AG09319 (cell line): ENCODE measurements around the gene TDRKH.
"Not testable (repeated sequence)": the region's sequence is repeated elsewhere in the genome, so short reads cannot be mapped to it uniquely, and the experiment has no call there.

Source experiments
- DNase-seq: peaks from one replicate; pipeline ENCODE4 v3.0.0-alpha.2; 2010; ENCODE audit warnings: low read depth; ENCODE audit errors: extremely low read depth
- TF ChIP-seq, protein P1 (sequence below): IDR thresholded peaks from 2 replicates; pipeline ENCODE4 v1.5.1; 2011; ENCODE audit warnings: low read depth, mild to moderate bottlenecking, inconsistent platforms, low read length, moderate library complexity

TDRKH gene

GRCh38 chr1:151773702-151774101 lies 16.6 kb downstream of the TDRKH start:
- TF ChIP-seq, protein P1, sequence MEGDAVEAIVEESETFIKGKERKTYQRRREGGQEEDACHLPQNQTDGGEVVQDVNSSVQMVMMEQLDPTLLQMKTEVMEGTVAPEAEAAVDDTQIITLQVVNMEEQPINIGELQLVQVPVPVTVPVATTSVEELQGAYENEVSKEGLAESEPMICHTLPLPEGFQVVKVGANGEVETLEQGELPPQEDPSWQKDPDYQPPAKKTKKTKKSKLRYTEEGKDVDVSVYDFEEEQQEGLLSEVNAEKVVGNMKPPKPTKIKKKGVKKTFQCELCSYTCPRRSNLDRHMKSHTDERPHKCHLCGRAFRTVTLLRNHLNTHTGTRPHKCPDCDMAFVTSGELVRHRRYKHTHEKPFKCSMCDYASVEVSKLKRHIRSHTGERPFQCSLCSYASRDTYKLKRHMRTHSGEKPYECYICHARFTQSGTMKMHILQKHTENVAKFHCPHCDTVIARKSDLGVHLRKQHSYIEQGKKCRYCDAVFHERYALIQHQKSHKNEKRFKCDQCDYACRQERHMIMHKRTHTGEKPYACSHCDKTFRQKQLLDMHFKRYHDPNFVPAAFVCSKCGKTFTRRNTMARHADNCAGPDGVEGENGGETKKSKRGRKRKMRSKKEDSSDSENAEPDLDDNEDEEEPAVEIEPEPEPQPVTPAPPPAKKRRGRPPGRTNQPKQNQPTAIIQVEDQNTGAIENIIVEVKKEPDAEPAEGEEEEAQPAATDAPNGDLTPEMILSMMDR: no peak
- DNase-seq: no peak

- not testable (repeated sequence) for DNase-seq
Measured at GRCh38 chr1:151769270-151769669, 21.0 kb downstream of the TDRKH start.

DNA sequence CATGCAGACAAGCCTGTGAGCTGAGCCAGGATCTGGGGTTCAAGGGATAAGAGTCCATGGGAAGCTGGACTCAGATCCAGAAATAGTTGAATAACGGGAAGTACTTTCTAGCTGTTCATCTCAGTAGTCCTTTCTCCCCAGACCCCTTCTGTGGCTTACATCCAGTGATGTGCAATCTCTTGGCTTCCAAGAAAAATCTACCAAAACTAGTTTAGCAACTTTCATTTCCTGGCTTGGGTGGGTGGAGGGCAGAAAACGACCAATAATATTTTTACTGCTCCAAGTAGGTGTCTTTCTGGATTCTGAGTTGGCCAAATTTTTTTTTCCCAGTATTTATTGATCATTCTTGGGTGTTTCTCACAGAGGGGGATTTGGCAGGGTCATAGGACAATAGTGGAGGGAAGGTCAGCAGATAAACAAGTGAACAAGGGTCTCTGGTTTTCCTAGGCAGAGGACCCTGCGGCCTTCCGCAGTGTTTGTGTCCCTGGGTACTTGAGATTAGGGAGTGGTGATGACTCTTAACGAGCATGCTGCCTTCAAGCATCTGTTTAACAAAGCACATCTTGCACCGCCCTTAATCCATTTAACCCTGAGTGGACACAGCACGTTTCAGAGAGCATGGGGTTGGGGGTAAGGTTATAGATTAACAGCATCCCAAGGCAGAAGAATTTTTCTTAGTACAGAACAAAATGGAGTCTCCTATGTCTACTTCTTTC lies 21.8 kb downstream of the TDRKH start:
- DNase-seq: not testable (repeated sequence)

DNA sequence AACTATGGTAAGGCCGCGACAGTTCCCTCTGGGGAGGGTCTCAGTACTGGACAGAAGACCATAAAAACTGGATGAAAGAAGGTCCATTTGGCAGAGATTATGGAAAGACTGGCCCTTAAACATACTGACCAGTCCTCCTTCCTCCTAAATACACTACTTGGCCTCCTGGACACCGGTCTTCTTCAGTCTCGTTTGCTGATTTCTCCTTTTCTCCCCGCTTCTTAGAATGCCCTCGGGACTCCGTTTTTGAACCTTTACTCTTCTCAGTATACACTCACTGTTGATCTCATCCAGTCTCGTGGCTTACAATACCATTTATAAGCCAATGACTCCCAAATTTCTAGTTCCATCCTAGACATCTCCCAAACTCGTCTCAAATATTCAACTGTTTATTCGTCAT lies 26.3 kb downstream of the TDRKH start:
- DNase-seq: no peak
- TF ChIP-seq, protein P1: no peak

DNA sequence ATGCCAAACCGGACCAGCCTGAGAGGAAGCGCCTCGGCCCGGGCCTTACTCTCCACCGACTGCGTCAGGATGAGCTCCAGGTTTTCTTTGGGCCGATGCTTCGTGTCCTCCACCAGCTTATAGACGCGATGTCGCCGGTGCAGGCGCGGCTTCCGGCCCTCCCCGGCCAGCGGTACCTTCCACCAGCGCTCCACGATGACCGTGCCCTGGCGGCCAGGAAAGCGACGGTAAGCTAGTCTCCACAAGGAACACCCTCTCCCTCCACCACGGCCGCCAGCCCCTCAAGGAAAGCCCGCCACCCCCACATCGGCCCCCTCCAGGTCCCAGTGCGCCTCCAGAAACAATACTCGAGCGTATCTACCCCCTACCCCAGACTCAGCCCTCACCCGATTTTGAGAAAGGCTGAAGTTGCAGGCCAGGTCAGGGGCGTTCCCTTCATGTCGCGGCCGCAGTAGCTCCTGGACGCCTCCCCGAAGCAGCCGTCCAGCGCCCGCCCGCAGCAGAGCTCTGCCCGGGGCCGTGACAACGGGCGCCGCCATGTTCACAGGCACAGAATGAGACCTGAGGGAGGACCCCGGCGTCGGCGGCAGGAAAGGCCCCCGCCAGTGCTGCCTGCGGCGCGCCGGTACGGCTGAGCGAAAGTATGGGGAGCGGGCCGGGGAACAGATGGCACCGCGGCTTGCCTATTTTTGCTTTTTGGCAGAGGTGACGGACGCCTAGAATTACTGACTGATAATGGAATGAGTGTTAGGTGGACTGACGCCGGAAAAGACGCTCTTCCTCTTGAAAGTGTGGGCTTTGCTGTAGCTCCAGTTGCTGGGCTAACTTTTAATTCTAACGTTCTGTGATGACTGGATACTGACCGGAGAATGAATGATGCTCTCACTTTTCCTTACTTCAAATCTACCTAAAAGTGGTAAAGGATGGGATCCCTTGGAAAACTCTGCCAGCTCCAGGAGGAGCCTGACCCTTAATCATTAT lies 27.1 kb downstream of the TDRKH start, which contains the start of gene MRPL9:
Gene MRPL9 (minus strand): TSS at position 556 of the 981 bp plus-strand sequence. CDS start 17 bp downstream, at position 539.
- DNase-seq: peak; percentile 36
- TF ChIP-seq, protein P1: no peak

- TF ChIP-seq, protein P1: no peak
- DNase-seq: no peak
Measured at GRCh38 chr1:151760597-151761385, 29.5 kb downstream of the TDRKH start.

- TF ChIP-seq, protein P1: no peak
- no peak for DNase-seq
Measured at GRCh38 chr1:151759241-151759640, 31.1 kb downstream of the TDRKH start.
